K562 (cell line): ENCODE results near the gene USP37. TPM values are rescaled to one million over a fixed set of nuclear protein-coding genes. Genes with fewer than 3 reads are reported as not detected.

Experiments
- CBX5 ChIP-seq: IDR thresholded peaks from 2 replicates; pipeline ENCODE4 v1.6.1; 2014; ENCODE audit warnings: low read depth, borderline replicate concordance
- CBX8 ChIP-seq: fragments of 200-600 bp; sonication (generic); IDR thresholded peaks from 2 replicates; pipeline ENCODE4 v1.6.1; 2012; ENCODE audit warnings: borderline replicate concordance, mixed run types, low read depth, mild to moderate bottlenecking, moderate library complexity, mixed read lengths, low read length, control low read depth, inconsistent platforms; ENCODE audit not compliant: poor library complexity, severe bottlenecking; ENCODE audit errors: extremely low read depth
- E2F3 ChIP-seq: fragments of 250-450 bp; sonication (Bioruptor Pico); IDR thresholded peaks from 2 replicates; pipeline ENCODE4 v1.4.0; 2020; ENCODE audit warnings: mild to moderate bottlenecking
- ELF1 ChIP-seq: fragments of 200-800 bp; sonication (Bioruptor generic); IDR thresholded peaks from 2 replicates; pipeline ENCODE4 v1.6.1; 2016; ENCODE audit warnings: missing genetic modification characterization, missing compliant biosample characterization
- ELF4 ChIP-seq: fragments of 450-650 bp; formaldehyde crosslinking; IDR thresholded peaks from 2 replicates; pipeline ENCODE4 v1.4.0; 2022; ENCODE audit warnings: missing genetic modification characterization
- ETV5 ChIP-seq: sonication (generic); formaldehyde crosslinking; IDR thresholded peaks from 2 replicates; pipeline ENCODE4 v1.4.0; 2020; ENCODE audit warnings: low read depth, mild to moderate bottlenecking, missing genetic modification reagents
- FOXA3 ChIP-seq, 2 experiments: fragments of 450-650 bp in 1 of 2; sonication (generic) in 1 of 2; formaldehyde crosslinking; IDR thresholded peaks in 1 of 2; conservative IDR thresholded peaks in 1 of 2; 2 replicates each; pipeline versions ENCODE4 v1.4.0 to v1.8.0; 2020 to 2022; ENCODE audit warnings: mild to moderate bottlenecking in 2 of 2, missing genetic modification reagents in 1 of 2
- FOXO4 ChIP-seq: fragments of 450-650 bp; formaldehyde crosslinking; IDR thresholded peaks from 2 replicates; pipeline ENCODE4 v1.4.0; 2020; ENCODE audit warnings: mild to moderate bottlenecking, moderate library complexity
- HDGF ChIP-seq: fragments of 450-650 bp; IDR thresholded peaks from 2 replicates; pipeline ENCODE4 v1.6.1; 2016
- IRF9 ChIP-seq: fragments of 450-650 bp; IDR thresholded peaks from 2 replicates; pipeline ENCODE4 v1.6.1; 2016; ENCODE audit warnings: missing biosample characterization, missing genetic modification characterization
- PHB ChIP-seq: fragments of 250-450 bp; sonication (Bioruptor Pico); IDR thresholded peaks from 2 replicates; pipeline ENCODE4 v1.5.0; 2021
- POLR2H ChIP-seq: IDR thresholded peaks from 2 replicates; pipeline ENCODE4 v1.6.1; 2016; ENCODE audit warnings: missing genetic modification characterization, low read depth, mild to moderate bottlenecking, control low read depth, missing compliant biosample characterization, moderate library complexity
- RAD21 ChIP-seq, 2 experiments: fragments of 250-450 bp in 1 of 2; fragments of 450-650 bp in 1 of 2; sonication (Bioruptor Pico) in 1 of 2; formaldehyde crosslinking in 1 of 2; IDR thresholded peaks in 1 of 2; conservative IDR thresholded peaks in 1 of 2; 2 replicates each; pipeline versions ENCODE4 v1.4.0 to v1.8.0; 2020 to 2022; ENCODE audit warnings: mild to moderate bottlenecking in 2 of 2, moderate library complexity in 1 of 2
- RFX7 ChIP-seq: fragments of 250-450 bp; sonication (Bioruptor Pico); IDR thresholded peaks from 2 replicates; pipeline ENCODE4 v1.5.1; 2021; ENCODE audit warnings: mild to moderate bottlenecking
- RNF2 ChIP-seq: sonication (generic); IDR thresholded peaks from 2 replicates; pipeline ENCODE4 v1.6.1; 2016
- SAP30 ChIP-seq: fragments of 200-600 bp; sonication (generic); IDR thresholded peaks from 2 replicates; pipeline ENCODE4 v1.6.1; 2012; ENCODE audit warnings: borderline replicate concordance, low read depth, mild to moderate bottlenecking, moderate library complexity, low read length, control low read depth, inconsistent platforms; ENCODE audit not compliant: insufficient read depth, poor library complexity, severe bottlenecking
- SMAD1 ChIP-seq: fragments of 150-350 bp; IDR thresholded peaks from 2 replicates; pipeline ENCODE4 v1.6.1; 2014; ENCODE audit warnings: low read length, low read depth; ENCODE audit not compliant: partially characterized antibody
- TAF9B ChIP-seq: fragments of 450-650 bp; IDR thresholded peaks from 2 replicates; pipeline ENCODE4 v1.6.1; 2018; ENCODE audit warnings: mild to moderate bottlenecking; ENCODE audit not compliant: partially characterized antibody
- ZBTB8A ChIP-seq: fragments of 450-650 bp; IDR thresholded peaks from 2 replicates; pipeline ENCODE4 v1.6.1; 2018; ENCODE audit warnings: mild to moderate bottlenecking, moderate library complexity; ENCODE audit not compliant: partially characterized antibody
- ZNF184 ChIP-seq: sonication (generic); formaldehyde crosslinking; IDR thresholded peaks from 2 replicates; pipeline ENCODE4 v1.5.0; 2020; ENCODE audit warnings: missing genetic modification reagents
- ZNF583 ChIP-seq: fragments of 250-450 bp; sonication (Bioruptor Pico); IDR thresholded peaks from 2 replicates; pipeline ENCODE4 v1.4.0; 2020
- polyA plus RNA-seq, 8 experiments: library from polyadenylated mRNA; depleted of rRNA in 4 of 8; stranded (reverse) in 5 of 8; unstranded in 3 of 8; fragments of >200 nt; fragmentation: Nextera tagmentation in 2 of 8; fragmentation: Illumina TruSeq in 1 of 8; extraction: Ambion mirVana in 2 of 8; extraction: Trizol in 1 of 8; gene quantifications; 2 replicates each; pipeline versions ENCODE4 v1.2.1 to v1.2.3, GENCODE V29; 2011 to 2014; ENCODE audit warnings: inconsistent platforms in 1 of 8, missing spikeins in 1 of 8
- total RNA-seq, 7 experiments: library from RNA; depleted of rRNA in 6 of 7; stranded (reverse); fragments of >200 nt in 6 of 7; fragmentation: Illumina TruSeq in 2 of 7; extraction: Trizol in 2 of 7; gene quantifications; 2 replicates each; pipeline versions ENCODE4 v1.2.1 to v1.2.3, GENCODE V29; 2011 to 2021; ENCODE audit warnings: low replicate concordance in 1 of 7
- TF ChIP-seq, protein P1 (sequence below): sonication (generic); formaldehyde crosslinking; IDR thresholded peaks from 2 replicates; pipeline ENCODE4 v1.4.0; 2020; ENCODE audit warnings: mild to moderate bottlenecking, missing genetic modification reagents

The USP37 gene
- total and polyA plus RNA-seq, 9 of the 15 experiments (the other 6 are each of a cell fraction or from before 2014, with no cell fraction given), result 2.0 to 14.2 (median 8.5) TPM

GRCh38 chr2:218568190-218569037, at the start of gene USP37, which contains the start of gene CNOT9 (continued):
- no peak for TF ChIP-seq RAD21 (CRISPR knock-in tag; conservative IDR thresholded peaks at IDR 0.05 in 1 of 2, IDR thresholded peaks at IDR 0.05 in 1 of 2)
- peak; percentile 67; the same call in 1 of the 2 replicates for TF ChIP-seq POLR2H
- no peak for TF ChIP-seq SAP30
- no peak for TF ChIP-seq ZNF184 (CRISPR knock-in tag)
- TF ChIP-seq PHB (CRISPR knock-in tag), result no peak
- peak; percentile 52 for TF ChIP-seq TAF9B
- peak; percentile 86 for TF ChIP-seq E2F3 (CRISPR knock-in tag)
- peak; percentile 89 for TF ChIP-seq RNF2
- no peak for TF ChIP-seq ZNF583
- no peak for TF ChIP-seq RFX7 (CRISPR knock-in tag)
- TF ChIP-seq ELF4 (CRISPR knock-in tag), result no peak
- TF ChIP-seq ETV5 (CRISPR knock-in tag), result no peak; the same call in 1 of the 2 replicates
- no peak for TF ChIP-seq ZBTB8A
- no peak for TF ChIP-seq CBX5
- no peak for TF ChIP-seq FOXO4
- no peak for TF ChIP-seq CBX8
- TF ChIP-seq FOXA3 (CRISPR knock-in tag; conservative IDR thresholded peaks at IDR 0.05 in 1 of 2, IDR thresholded peaks at IDR 0.05 in 1 of 2), result no peak
- no peak for TF ChIP-seq SMAD1
- TF ChIP-seq ELF1 (tag), result peak; percentile 65; the same call in 1 of the 2 replicates
- TF ChIP-seq, protein P1, sequence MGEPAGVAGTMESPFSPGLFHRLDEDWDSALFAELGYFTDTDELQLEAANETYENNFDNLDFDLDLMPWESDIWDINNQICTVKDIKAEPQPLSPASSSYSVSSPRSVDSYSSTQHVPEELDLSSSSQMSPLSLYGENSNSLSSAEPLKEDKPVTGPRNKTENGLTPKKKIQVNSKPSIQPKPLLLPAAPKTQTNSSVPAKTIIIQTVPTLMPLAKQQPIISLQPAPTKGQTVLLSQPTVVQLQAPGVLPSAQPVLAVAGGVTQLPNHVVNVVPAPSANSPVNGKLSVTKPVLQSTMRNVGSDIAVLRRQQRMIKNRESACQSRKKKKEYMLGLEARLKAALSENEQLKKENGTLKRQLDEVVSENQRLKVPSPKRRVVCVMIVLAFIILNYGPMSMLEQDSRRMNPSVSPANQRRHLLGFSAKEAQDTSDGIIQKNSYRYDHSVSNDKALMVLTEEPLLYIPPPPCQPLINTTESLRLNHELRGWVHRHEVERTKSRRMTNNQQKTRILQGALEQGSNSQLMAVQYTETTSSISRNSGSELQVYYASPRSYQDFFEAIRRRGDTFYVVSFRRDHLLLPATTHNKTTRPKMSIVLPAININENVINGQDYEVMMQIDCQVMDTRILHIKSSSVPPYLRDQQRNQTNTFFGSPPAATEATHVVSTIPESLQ (CRISPR knock-in tag), result peak; percentile 76; the same call in 1 of the 2 replicates
- TF ChIP-seq IRF9 (tag), result no peak
- no peak for TF ChIP-seq HDGF
